ENCODE results near the gene CXCR3. TPM values are rescaled to one million over a fixed set of nuclear protein-coding genes. Genes with fewer than 3 reads are reported as not detected.

CXCR3 gene
- total and polyA plus RNA-seq, 2 of the 13 experiments (the other 11 are each of a cell fraction or from before 2014, with no cell fraction given), result 0.18 TPM; not detected in 1

DNA sequence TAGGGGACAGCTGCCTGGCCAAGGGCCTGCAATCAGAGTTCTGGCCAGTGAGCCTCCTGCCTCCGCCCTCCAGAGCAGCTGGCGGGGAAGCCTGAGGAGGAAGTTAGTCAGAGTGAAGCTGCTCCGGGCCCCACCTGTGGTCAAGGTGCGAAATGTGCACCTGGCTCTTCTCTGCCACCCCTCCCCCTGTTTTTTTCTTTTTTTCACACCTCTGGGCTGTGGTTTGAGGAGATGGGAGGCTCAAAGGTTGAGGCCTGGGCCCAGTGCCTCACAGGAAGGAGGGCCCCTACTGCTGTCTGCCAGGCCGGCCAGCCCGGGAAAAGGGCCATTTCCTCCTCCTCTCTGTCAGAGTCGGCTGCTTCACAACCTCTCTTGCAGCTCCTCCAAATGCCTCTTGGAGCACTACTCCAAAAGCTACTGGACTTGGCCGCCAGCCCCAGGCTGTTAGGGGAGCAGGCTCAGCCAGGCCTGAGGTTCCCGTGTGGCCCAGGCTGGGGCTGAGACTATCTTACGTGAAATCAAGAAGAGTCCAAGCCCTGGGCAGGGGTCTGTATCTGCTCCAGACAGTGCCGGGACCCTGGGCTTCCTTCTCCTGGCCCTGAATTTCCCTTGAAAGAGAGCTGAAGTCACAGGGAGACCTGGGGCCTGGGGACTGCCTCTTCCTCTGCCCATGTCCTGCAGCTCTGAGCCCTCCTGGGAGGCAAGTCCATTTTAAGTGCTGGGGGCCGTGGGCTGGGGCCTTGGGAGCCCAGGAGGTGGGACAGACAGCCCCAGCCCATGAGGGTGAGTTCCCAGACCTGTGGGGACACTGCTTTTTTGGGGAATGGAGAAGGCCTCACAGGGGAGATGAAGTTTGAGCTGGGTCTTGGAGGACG is 4.5 kb upstream of the CXCR3 start (continued):
- TF ChIP-seq ZNF235 (CRISPR knock-in tag; IDR thresholded peaks at IDR 0.05; ENCODE audit: borderline replicate concordance), result no peak

DNA sequence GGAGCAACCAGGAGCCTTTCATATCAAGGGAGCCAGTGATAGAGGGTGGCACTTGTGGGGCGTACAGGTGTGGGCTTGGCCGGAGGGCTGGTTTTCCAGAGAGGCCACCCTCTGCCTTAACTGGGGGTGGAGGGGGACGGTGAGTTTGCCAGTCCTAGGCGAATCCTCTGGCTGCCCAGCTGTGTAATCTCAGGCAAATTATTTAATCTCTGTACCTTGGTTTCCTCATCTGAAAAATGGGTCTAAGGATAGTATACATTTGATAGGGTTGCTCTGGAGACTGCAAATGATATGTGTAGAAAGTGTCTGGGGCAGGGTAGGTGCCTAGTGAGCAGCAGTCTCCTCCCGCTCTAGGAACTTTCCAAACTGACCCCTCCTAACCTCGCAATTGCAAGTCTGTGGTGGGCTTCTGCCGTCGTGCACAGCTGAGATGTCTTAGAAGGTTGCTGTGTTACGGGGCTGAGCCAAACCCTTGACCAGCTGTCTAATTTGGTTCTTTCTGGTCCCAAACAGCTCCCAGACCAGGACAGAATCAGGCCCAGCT is 3.8 kb upstream of the CXCR3 start:
- WGBS (ENCODE audit: low lambda C conversion rate), result 88% methylated on average over 6 of the region's 9 CpGs
- no peak overlapping the region for H3K9ac ChIP-seq (ENCODE audit: insufficient read depth, low read depth, low read length)
- no peaks in the 10 kb centered on the region for H3K9me3 ChIP-seq (ENCODE audit: low read length)
- 0 out of 6 replicates have a peak overlapping the region, but pooled peaks of 1 of the 3 experiments have one; percentile 46 for H3K4me3 ChIP-seq (replicated peaks in 1 of 3; ENCODE audit: insufficient read depth in 1 of 3, low read depth in 2 of 3, low read length in 3 of 3)
- TF ChIP-seq, protein P1, sequence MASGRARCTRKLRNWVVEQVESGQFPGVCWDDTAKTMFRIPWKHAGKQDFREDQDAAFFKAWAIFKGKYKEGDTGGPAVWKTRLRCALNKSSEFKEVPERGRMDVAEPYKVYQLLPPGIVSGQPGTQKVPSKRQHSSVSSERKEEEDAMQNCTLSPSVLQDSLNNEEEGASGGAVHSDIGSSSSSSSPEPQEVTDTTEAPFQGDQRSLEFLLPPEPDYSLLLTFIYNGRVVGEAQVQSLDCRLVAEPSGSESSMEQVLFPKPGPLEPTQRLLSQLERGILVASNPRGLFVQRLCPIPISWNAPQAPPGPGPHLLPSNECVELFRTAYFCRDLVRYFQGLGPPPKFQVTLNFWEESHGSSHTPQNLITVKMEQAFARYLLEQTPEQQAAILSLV (CRISPR knock-in tag; IDR thresholded peaks at IDR 0.05; ENCODE audit: borderline replicate concordance), result no peak
- TF ChIP-seq HNRNPL (IDR thresholded peaks at IDR 0.05; ENCODE audit: low read depth, low read length) (no peak), CAMTA2 (CRISPR knock-in tag; IDR thresholded peaks at IDR 0.05; ENCODE audit: borderline replicate concordance) (no peak), RNF2 (conservative IDR thresholded peaks at IDR 0.05; ENCODE audit: low read depth) (no peak), ZNF629 (CRISPR knock-in tag; conservative IDR thresholded peaks at IDR 0.05) (peak; percentile 66)
- no peak overlapping the region for H3K27ac ChIP-seq (ENCODE audit: extremely low read length, insufficient read depth, low read length)
- in situ Hi-C loops (cut with HindIII; ENCODE audit: extremely low pct_ligation_motif_present, low pct_unique_long_range_greater_than_20kb), result no loop called here
- no peaks in the 10 kb centered on the region for H4K20me1 ChIP-seq (ENCODE audit: insufficient read depth, low read length)
- ChIA-PET POLR2A (interaction anchor here (1.0 kb wide), 1 partner anchor 256 kb away, joined by 3 read pairs; the partner anchor contains the start of gene TAF1), CTCF (ENCODE audit: low intra/inter-chr PET ratio, low total read pairs) (no interaction called here)
- no TSS peak for BruUV-seq (replicated peaks)
- intact Hi-C loops (cut with micrococcal nuclease; ENCODE audit: unreplicated experiment), result no loop called here
- ATAC-seq, result no peak
- H3K27me3 ChIP-seq (ENCODE audit: control insufficient read depth in 1 of 2, insufficient read depth in 2 of 2, low read length in 2 of 2), result no peaks in the 10 kb centered on the region
- FAIRE-seq, result no peak
- no peaks in the 10 kb centered on the region for H3K79me2 ChIP-seq (ENCODE audit: insufficient read depth, low read length)
- H3K36me3 ChIP-seq (replicated peaks in 1 of 2; ENCODE audit: control insufficient read depth in 1 of 2, insufficient read depth in 2 of 2, low read length in 2 of 2), result no peaks in the 10 kb centered on the region
- peaks cover 55% of the 10 kb centered on the region for H3K4me1 ChIP-seq (ENCODE audit: insufficient read depth, low read length)
- peak overlapping the region; percentile 65 for H3K4me2 ChIP-seq (ENCODE audit: low read depth, low read length)
- no peak overlapping the region for H2AFZ ChIP-seq (ENCODE audit: low read length)
- no peak for DNase-seq (ENCODE audit: low spot score)

Data from HepG2 (cell line).